HEK293T (cell line): Measurements from ENCODE around the gene CHD2.

ENCODE experiments used
- ELF4 ChIP-seq: fragments of 450-650 bp; IDR thresholded peaks from 2 replicates; pipeline ENCODE4 v1.6.1; 2017; ENCODE audit warnings: antibody characterized with exemption
- NFRKB ChIP-seq: fragments of 450-650 bp; IDR thresholded peaks from 2 replicates; pipeline ENCODE4 v1.6.1; 2016; ENCODE audit warnings: mild to moderate bottlenecking, moderate library complexity
- SP1 ChIP-seq: fragments of 450-650 bp; IDR thresholded peaks from 2 replicates; pipeline ENCODE4 v1.6.1; 2017
- TARDBP ChIP-seq: fragments of 450-650 bp; IDR thresholded peaks from 2 replicates; pipeline ENCODE4 v1.6.1; 2016
- TF ChIP-seq, protein P1 (sequence below): fragments of 450-650 bp; IDR thresholded peaks from 2 replicates; pipeline ENCODE4 v1.6.1; 2016

DNA sequence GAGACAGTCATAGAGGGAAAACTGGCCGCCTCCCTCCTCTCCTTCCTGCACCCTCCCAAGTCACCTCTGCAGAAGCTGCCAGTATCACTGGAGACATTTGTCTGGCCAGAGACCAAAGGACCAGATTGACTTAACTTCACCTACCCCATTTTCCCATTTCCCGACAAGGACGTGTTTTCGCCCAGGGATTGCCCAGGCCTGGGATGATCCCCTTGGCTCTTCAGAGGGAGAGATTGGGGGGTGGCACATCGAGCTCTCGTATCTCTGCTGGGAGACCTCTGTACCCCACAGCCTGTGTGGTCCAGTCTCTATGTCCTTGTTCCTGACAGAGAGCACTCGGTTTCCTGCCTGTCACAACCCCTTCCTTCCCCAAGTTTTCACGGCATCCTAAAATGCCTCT lies 157.5 kb downstream of the CHD2 start:
- TF ChIP-seq ELF4: no peak
- TF ChIP-seq NFRKB: no peak
- no peak for TF ChIP-seq TARDBP
- TF ChIP-seq SP1: no peak
- TF ChIP-seq, protein P1, sequence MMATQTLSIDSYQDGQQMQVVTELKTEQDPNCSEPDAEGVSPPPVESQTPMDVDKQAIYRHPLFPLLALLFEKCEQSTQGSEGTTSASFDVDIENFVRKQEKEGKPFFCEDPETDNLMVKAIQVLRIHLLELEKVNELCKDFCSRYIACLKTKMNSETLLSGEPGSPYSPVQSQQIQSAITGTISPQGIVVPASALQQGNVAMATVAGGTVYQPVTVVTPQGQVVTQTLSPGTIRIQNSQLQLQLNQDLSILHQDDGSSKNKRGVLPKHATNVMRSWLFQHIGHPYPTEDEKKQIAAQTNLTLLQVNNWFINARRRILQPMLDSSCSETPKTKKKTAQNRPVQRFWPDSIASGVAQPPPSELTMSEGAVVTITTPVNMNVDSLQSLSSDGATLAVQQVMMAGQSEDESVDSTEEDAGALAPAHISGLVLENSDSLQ: no peak
